SK-N-SH (cell line): Measurements from ENCODE around the gene LRRC25. TPM values are rescaled to one million over a fixed set of nuclear protein-coding genes. Genes with fewer than 3 reads are reported as not detected.

Experiments used
- CTCF ChIA-PET: fragments of 300-600, 350-600 bp; formaldehyde crosslinking; extraction: SDS; loops from one replicate; lab custom pipeline; 2021; lab: Yijun Ruan, JAX
- POLR2A ChIA-PET: fragments of 350-600 bp; sonication (Branson Sonifier 250); formaldehyde crosslinking; extraction: SDS; loops from one replicate; lab custom pipeline; 2020; ENCODE audit warnings: antibody characterized with exemption, inconsistent platforms; lab: Yijun Ruan, JAX
- DNase-seq: peaks from one replicate; pipeline ENCODE4 v3.0.0; 2012
- H2AFZ ChIP-seq: fragments of 200-600 bp; sonication (generic); 2 replicates; pipeline ENCODE4 v1.8.1; 2016; ENCODE audit warnings: antibody characterized with exemption, mild to moderate bottlenecking, low read depth
- H3F3A ChIP-seq: fragments of 200-600 bp; sonication (generic); replicated peaks from 2 replicates; pipeline ENCODE3; 2016; ENCODE audit warnings: antibody characterized with exemption, mild to moderate bottlenecking; ENCODE audit not compliant: insufficient read depth
- H3K27ac ChIP-seq, 2 experiments: fragments of 200-500 bp in 1 of 2; fragments of 200-600 bp in 1 of 2; sonication (Bioruptor generic) in 1 of 2; sonication (generic), shearing (Covaris generic) in 1 of 2; 2 replicates each; pipeline versions ENCODE4 v1.5.1 to v1.6.1; 2014 to 2016; ENCODE audit warnings: low read depth in 2 of 2, inconsistent platforms in 1 of 2, low read length in 1 of 2, mild to moderate bottlenecking in 1 of 2, mixed read lengths in 1 of 2
- H3K27me3 ChIP-seq: fragments of 200-600 bp; sonication (generic), shearing (Covaris generic); 2 replicates; pipeline ENCODE4 v1.6.1; 2016; ENCODE audit warnings: mixed run types; ENCODE audit not compliant: insufficient read depth
- H3K36me3 ChIP-seq, 2 experiments: fragments of 200-500 bp in 1 of 2; fragments of 200-600 bp in 1 of 2; sonication (Bioruptor generic) in 1 of 2; sonication (generic) in 1 of 2; replicated peaks in 1 of 2; 2 replicates each; pipeline versions ENCODE3 to v1.5.1; 2014 to 2016; ENCODE audit warnings: low read length in 1 of 2, mild to moderate bottlenecking in 1 of 2; ENCODE audit not compliant: insufficient read depth in 2 of 2, control insufficient read depth in 1 of 2
- H3K4me1 ChIP-seq, 2 experiments: fragments of 200-500 bp in 1 of 2; fragments of 200-600 bp in 1 of 2; sonication (Bioruptor generic) in 1 of 2; sonication (generic), shearing (Covaris generic) in 1 of 2; 2 replicates each; pipeline versions ENCODE4 v1.5.1 to v1.6.1; 2014 to 2016; ENCODE audit warnings: low read depth in 1 of 2, low read length in 1 of 2, mixed run types in 1 of 2; ENCODE audit not compliant: insufficient read depth in 2 of 2, control insufficient read depth in 1 of 2
- H3K4me2 ChIP-seq: fragments of 200-600 bp; sonication (generic), shearing (Covaris generic); 2 replicates; pipeline ENCODE4 v1.6.1; 2017; ENCODE audit warnings: mixed run types
- H3K4me3 ChIP-seq, 2 experiments: fragments of 200-500 bp in 1 of 2; fragments of 200-600 bp in 1 of 2; sonication (Bioruptor generic) in 1 of 2; sonication (generic), shearing (Covaris generic) in 1 of 2; 2 replicates each; pipeline versions ENCODE4 v1.5.1 to v1.8.1; 2014 to 2016; ENCODE audit warnings: low read depth in 2 of 2, inconsistent platforms in 1 of 2, low read length in 1 of 2, mild to moderate bottlenecking in 1 of 2, mixed read lengths in 1 of 2, moderate library complexity in 1 of 2
- H3K79me2 ChIP-seq: fragments of 200-600 bp; sonication (generic); 2 replicates; pipeline ENCODE4 v1.8.1; 2017; ENCODE audit warnings: mild to moderate bottlenecking; ENCODE audit not compliant: insufficient read depth
- H3K9ac ChIP-seq: fragments of 200-600 bp; sonication (generic); 2 replicates; pipeline ENCODE4 v1.6.1; 2017; ENCODE audit warnings: mixed run types
- H3K9me2 ChIP-seq: fragments of 200-600 bp; sonication (generic); 2 replicates; pipeline ENCODE4 v1.6.1; 2017; ENCODE audit warnings: mixed run types
- H3K9me3 ChIP-seq: fragments of 200-600 bp; sonication (generic); 2 replicates; pipeline ENCODE4 v1.6.1; 2017; ENCODE audit warnings: mixed run types, mild to moderate bottlenecking, moderate library complexity
- H4K20me1 ChIP-seq: fragments of 200-600 bp; sonication (generic); 2 replicates; pipeline ENCODE4 v1.6.1; 2017; ENCODE audit warnings: mild to moderate bottlenecking, mixed run types; ENCODE audit not compliant: insufficient read depth
- CHD2 ChIP-seq: fragments of 150-350 bp; IDR thresholded peaks from 2 replicates; pipeline ENCODE4 v1.6.1; 2018; ENCODE audit warnings: low read length; ENCODE audit not compliant: partially characterized antibody
- EP300 ChIP-seq, 2 experiments: IDR thresholded peaks; 2 replicates each; pipeline versions ENCODE4 v1.4.0 to v1.6.1; 2012; ENCODE audit warnings: borderline replicate concordance in 1 of 2, low read depth in 1 of 2, low read length in 1 of 2
- EZH2phosphoT487 ChIP-seq: fragments of 200-600 bp; sonication (generic); IDR thresholded peaks from 2 replicates; pipeline ENCODE4 v1.6.1; 2017; ENCODE audit warnings: low read depth, mixed run types, mild to moderate bottlenecking, antibody characterized with exemption, moderate library complexity, borderline replicate concordance
- FOSL2 ChIP-seq: IDR thresholded peaks from 2 replicates; pipeline ENCODE4 v1.4.0; 2012; ENCODE audit warnings: low read depth, mild to moderate bottlenecking, moderate library complexity, borderline replicate concordance
- GABPA ChIP-seq: IDR thresholded peaks from 2 replicates; pipeline ENCODE4 v1.4.0; 2012; ENCODE audit warnings: low read depth, mild to moderate bottlenecking
- GATA2 ChIP-seq: sonication (generic); formaldehyde crosslinking; IDR thresholded peaks from 2 replicates; pipeline ENCODE4 v1.5.0; 2020; ENCODE audit warnings: mild to moderate bottlenecking, missing genetic modification reagents
- MEF2A ChIP-seq: IDR thresholded peaks from 2 replicates; pipeline ENCODE4 v1.4.0; 2012; ENCODE audit warnings: low read depth, borderline replicate concordance
- MXI1 ChIP-seq: IDR thresholded peaks from 2 replicates; pipeline ENCODE4 v1.6.1; 2012; ENCODE audit warnings: mild to moderate bottlenecking, low read depth, low read length, improper control_type of control experiment
- NFIC ChIP-seq: IDR thresholded peaks from 2 replicates; pipeline ENCODE4 v1.4.0; 2012; ENCODE audit warnings: borderline replicate concordance
- NRF1 ChIP-seq: IDR thresholded peaks from 2 replicates; pipeline ENCODE4 v1.6.1; 2012; ENCODE audit warnings: low read depth, mild to moderate bottlenecking, low read length
- POLR2AphosphoS5 ChIP-seq: IDR thresholded peaks from 2 replicates; pipeline ENCODE4 v1.6.1; 2012; ENCODE audit warnings: low read depth, low read length
- RCOR1 ChIP-seq: fragments of 150-350 bp; IDR thresholded peaks from 2 replicates; pipeline ENCODE4 v1.6.1; 2017; ENCODE audit warnings: antibody characterized with exemption, low read length
- RXRA ChIP-seq: IDR thresholded peaks from 2 replicates; pipeline ENCODE4 v1.4.0; 2012; ENCODE audit warnings: low read depth, mild to moderate bottlenecking, borderline replicate concordance
- SIN3A ChIP-seq: IDR thresholded peaks from 2 replicates; pipeline ENCODE4 v1.6.1; 2012; ENCODE audit warnings: low read depth, mild to moderate bottlenecking, low read length, moderate library complexity, borderline replicate concordance
- SMC3 ChIP-seq: IDR thresholded peaks from 2 replicates; pipeline ENCODE4 v1.6.1; 2012; ENCODE audit warnings: low read depth, low read length, improper control_type of control experiment
- TAF1 ChIP-seq: IDR thresholded peaks from 2 replicates; pipeline ENCODE4 v1.6.1; 2012; ENCODE audit warnings: low read depth, mild to moderate bottlenecking, low read length, moderate library complexity, borderline replicate concordance
- TCF12 ChIP-seq: IDR thresholded peaks from 2 replicates; pipeline ENCODE4 v1.4.0; 2012
- WGBS: methylation state at CpG from one replicate; pipeline ENCODE4 v1.1.6; 2017; ENCODE audit warnings: low lambda C conversion rate; 5-methylcytosine and 5-hydroxymethylcytosine counted together
- polyA plus RNA-seq, 3 experiments: library from polyadenylated mRNA; depleted of rRNA; stranded (reverse); fragments of >200 nt; gene quantifications; 2 replicates each; pipeline ENCODE4 v1.2.3, GENCODE V29; 2012
- TF ChIP-seq, protein P1 (sequence below): IDR thresholded peaks from 2 replicates; pipeline ENCODE4 v1.4.0; 2012; ENCODE audit warnings: low read depth, borderline replicate concordance
- TF ChIP-seq, protein P2 (sequence below): IDR thresholded peaks from 2 replicates; pipeline ENCODE4 v1.6.1; 2012; ENCODE audit warnings: mild to moderate bottlenecking, low read depth, low read length, moderate library complexity
- TF ChIP-seq, protein P3 (sequence below): fragments of 150-350 bp; IDR thresholded peaks from 2 replicates; pipeline ENCODE4 v1.6.1; 2017; ENCODE audit warnings: antibody characterized with exemption, low read length, low read depth, borderline replicate concordance

The LRRC25 gene
- polyA plus RNA-seq, 1 of the 3 experiments (the other 2 are of a cell fraction), result not detected

DNA sequence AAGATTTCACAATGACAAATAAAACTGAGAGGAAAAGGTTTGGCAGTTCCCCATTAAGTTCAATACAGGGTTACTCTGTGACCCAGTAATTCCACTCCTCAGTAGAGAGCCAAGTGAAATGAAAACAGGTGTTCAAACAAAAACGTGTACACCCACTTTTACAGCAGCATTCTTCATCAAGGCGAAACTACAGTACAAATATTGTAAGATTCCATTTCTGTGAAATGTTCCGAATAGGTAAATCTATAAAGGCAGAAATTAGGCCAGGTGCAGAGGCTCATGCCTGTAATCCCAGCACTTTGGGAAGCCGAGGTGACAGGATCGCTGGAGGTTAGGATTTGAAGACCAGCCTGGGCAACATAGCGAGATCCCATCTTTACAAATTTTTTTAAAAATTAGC is 20.4 kb downstream of the LRRC25 start:
- ChIA-PET CTCF (interaction anchor here (0.6 to 1.6 kb wide), 2 partner anchors 12 to 107 kb away, joined by 3 to 7 read pairs; no protein-coding TSS in a partner anchor), POLR2A (no interaction called here)
- H3K9ac ChIP-seq, result no peak overlapping the region
- no peaks in the 10 kb centered on the region for H3K36me3 ChIP-seq
- no peaks in the 10 kb centered on the region for H3K27me3 ChIP-seq
- WGBS, result 76% methylated on average over 6 of the region's 6 CpGs
- peaks cover 40% of the 10 kb centered on the region for H3F3A ChIP-seq
- H4K20me1 ChIP-seq, result no peaks in the 10 kb centered on the region
- H3K4me1 ChIP-seq, result peaks cover 11 to 22% of the 10 kb centered on the region in 2 experiments; a peak in 3 of 4 replicates
- DNase-seq, result no peak
- H3K9me3 ChIP-seq, result no peaks in the 10 kb centered on the region
- no peak overlapping the region; a peak in 2 of 4 replicates for H3K27ac ChIP-seq
- no peaks in the 10 kb centered on the region for H3K9me2 ChIP-seq
- no peak for TF ChIP-seq GATA2
- no peak for TF ChIP-seq NFIC
- TF ChIP-seq SIN3A, result no peak
- TF ChIP-seq SMC3, result no peak
- TF ChIP-seq, protein P1, sequence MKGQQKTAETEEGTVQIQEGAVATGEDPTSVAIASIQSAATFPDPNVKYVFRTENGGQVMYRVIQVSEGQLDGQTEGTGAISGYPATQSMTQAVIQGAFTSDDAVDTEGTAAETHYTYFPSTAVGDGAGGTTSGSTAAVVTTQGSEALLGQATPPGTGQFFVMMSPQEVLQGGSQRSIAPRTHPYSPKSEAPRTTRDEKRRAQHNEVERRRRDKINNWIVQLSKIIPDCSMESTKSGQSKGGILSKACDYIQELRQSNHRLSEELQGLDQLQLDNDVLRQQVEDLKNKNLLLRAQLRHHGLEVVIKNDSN, result no peak
- TF ChIP-seq, protein P2, sequence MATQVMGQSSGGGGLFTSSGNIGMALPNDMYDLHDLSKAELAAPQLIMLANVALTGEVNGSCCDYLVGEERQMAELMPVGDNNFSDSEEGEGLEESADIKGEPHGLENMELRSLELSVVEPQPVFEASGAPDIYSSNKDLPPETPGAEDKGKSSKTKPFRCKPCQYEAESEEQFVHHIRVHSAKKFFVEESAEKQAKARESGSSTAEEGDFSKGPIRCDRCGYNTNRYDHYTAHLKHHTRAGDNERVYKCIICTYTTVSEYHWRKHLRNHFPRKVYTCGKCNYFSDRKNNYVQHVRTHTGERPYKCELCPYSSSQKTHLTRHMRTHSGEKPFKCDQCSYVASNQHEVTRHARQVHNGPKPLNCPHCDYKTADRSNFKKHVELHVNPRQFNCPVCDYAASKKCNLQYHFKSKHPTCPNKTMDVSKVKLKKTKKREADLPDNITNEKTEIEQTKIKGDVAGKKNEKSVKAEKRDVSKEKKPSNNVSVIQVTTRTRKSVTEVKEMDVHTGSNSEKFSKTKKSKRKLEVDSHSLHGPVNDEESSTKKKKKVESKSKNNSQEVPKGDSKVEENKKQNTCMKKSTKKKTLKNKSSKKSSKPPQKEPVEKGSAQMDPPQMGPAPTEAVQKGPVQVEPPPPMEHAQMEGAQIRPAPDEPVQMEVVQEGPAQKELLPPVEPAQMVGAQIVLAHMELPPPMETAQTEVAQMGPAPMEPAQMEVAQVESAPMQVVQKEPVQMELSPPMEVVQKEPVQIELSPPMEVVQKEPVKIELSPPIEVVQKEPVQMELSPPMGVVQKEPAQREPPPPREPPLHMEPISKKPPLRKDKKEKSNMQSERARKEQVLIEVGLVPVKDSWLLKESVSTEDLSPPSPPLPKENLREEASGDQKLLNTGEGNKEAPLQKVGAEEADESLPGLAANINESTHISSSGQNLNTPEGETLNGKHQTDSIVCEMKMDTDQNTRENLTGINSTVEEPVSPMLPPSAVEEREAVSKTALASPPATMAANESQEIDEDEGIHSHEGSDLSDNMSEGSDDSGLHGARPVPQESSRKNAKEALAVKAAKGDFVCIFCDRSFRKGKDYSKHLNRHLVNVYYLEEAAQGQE, result no peak
- TF ChIP-seq CHD2, result no peak
- TF ChIP-seq MEF2A, result no peak
- no peak for TF ChIP-seq RXRA
- TF ChIP-seq MXI1, result no peak
- no peak for TF ChIP-seq TAF1
- TF ChIP-seq, protein P3, sequence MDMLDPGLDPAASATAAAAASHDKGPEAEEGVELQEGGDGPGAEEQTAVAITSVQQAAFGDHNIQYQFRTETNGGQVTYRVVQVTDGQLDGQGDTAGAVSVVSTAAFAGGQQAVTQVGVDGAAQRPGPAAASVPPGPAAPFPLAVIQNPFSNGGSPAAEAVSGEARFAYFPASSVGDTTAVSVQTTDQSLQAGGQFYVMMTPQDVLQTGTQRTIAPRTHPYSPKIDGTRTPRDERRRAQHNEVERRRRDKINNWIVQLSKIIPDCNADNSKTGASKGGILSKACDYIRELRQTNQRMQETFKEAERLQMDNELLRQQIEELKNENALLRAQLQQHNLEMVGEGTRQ, result no peak
- no peak for TF ChIP-seq GABPA
- no peak for TF ChIP-seq TCF12
- no peak for TF ChIP-seq EP300 (IDR thresholded peaks at IDR 0.05; ENCODE audit: borderline replicate concordance in 1 of 2, low read depth in 1 of 2, low read length in 1 of 2)
- no peak for TF ChIP-seq RCOR1
- TF ChIP-seq NRF1, result no peak
- TF ChIP-seq POLR2AphosphoS5, result no peak
- no peak for TF ChIP-seq EZH2phosphoT487
- TF ChIP-seq FOSL2, result no peak
- no peaks in the 10 kb centered on the region for H3K79me2 ChIP-seq
- H2AFZ ChIP-seq, result no peak overlapping the region
- H3K4me2 ChIP-seq, result no peak overlapping the region
- H3K4me3 ChIP-seq, result no peak overlapping the region
